Naive thymus-derived CD4-positive, alpha-beta T cell (primary cell): ENCODE results near the gene TNK2. TPM values are rescaled to one million over a fixed set of nuclear protein-coding genes. Genes with fewer than 3 reads are reported as not detected.
"Not testable (repeated sequence)": the region's sequence is repeated elsewhere in the genome, so short reads cannot be mapped to it uniquely, and the experiment has no call there.

Source experiments
- ATAC-seq: fragments of 150-1000 bp; cut with Tn5 transposase; 2 replicates; pipeline ENCODE4 v1.10.0; 2021; ENCODE audit warnings: mild to moderate bottlenecking, moderate library complexity
- CTCF ChIA-PET: fragments of 350-600 bp; sonication (Branson Sonifier 250); formaldehyde crosslinking; loops from one replicate; lab custom pipeline; 2021; ENCODE audit warnings: antibody characterized with exemption; lab: Charles Lee
- POLR2A ChIA-PET: fragments of 350-600 bp; sonication (Branson Sonifier 250); formaldehyde crosslinking; loops from one replicate; lab custom pipeline; 2021; ENCODE audit warnings: antibody characterized with exemption, inconsistent platforms; lab: Charles Lee
- DNase-seq, 9 donors: peaks; one replicate each; pipeline versions ENCODE4 v3.0.0 to v3.0.0-alpha.2; 2020 to 2022; ENCODE audit warnings: mixed read lengths in 1 of 9
- H3K27ac ChIP-seq: one replicate; pipeline ENCODE4 v1.7.0; 2013; ENCODE audit warnings: mild to moderate bottlenecking, low read depth, low read length, moderate library complexity
- H3K27me3 ChIP-seq, 2 donors: one replicate each; pipeline ENCODE4 v1.7.0; 2013; ENCODE audit warnings: low read length in 2 of 2, mild to moderate bottlenecking in 2 of 2, moderate library complexity in 2 of 2; ENCODE audit not compliant: control insufficient read depth in 2 of 2, insufficient read depth in 2 of 2
- H3K36me3 ChIP-seq, 3 experiments: 1 replicate in 2 of 3; 2 replicates in 1 of 3; pipeline ENCODE4 v1.7.0; 2013; ENCODE audit warnings: low read length in 3 of 3, mild to moderate bottlenecking in 3 of 3, moderate library complexity in 1 of 3; ENCODE audit not compliant: insufficient read depth in 3 of 3, control insufficient read depth in 2 of 3
- H3K4me1 ChIP-seq, 2 donors: one replicate each; pipeline ENCODE4 v1.7.0; 2013; ENCODE audit warnings: low read length in 2 of 2, mild to moderate bottlenecking in 2 of 2, moderate library complexity in 1 of 2; ENCODE audit not compliant: control insufficient read depth in 2 of 2, insufficient read depth in 2 of 2
- H3K4me3 ChIP-seq: 2 replicates; pipeline ENCODE4 v1.7.0; 2013; ENCODE audit warnings: mild to moderate bottlenecking, low read length
- H3K9me3 ChIP-seq, 3 experiments: 1 replicate in 2 of 3; 2 replicates in 1 of 3; pipeline ENCODE4 v1.7.0; 2013; ENCODE audit warnings: low read length in 3 of 3; ENCODE audit not compliant: control insufficient read depth in 2 of 3
- H3K27ac Mint-ChIP-seq, 9 donors: one replicate each; pipeline ENCODE4 v1.8.0; 2020 to 2022; ENCODE audit warnings: mixed read lengths in 9 of 9, mild to moderate bottlenecking in 8 of 9, moderate library complexity in 5 of 9, inconsistent platforms in 2 of 9
- H3K27me3 Mint-ChIP-seq, 5 donors: one replicate each; pipeline ENCODE4 v1.8.0; 2021 to 2022; ENCODE audit warnings: mixed read lengths in 5 of 5, mild to moderate bottlenecking in 1 of 5
- H3K36me3 Mint-ChIP-seq, 5 donors: one replicate each; pipeline ENCODE4 v1.8.0; 2020 to 2022; ENCODE audit warnings: mixed read lengths in 5 of 5, mild to moderate bottlenecking in 3 of 5, inconsistent platforms in 1 of 5
- H3K4me1 Mint-ChIP-seq, 7 donors: one replicate each; pipeline ENCODE4 v1.8.0; 2020 to 2022; ENCODE audit warnings: mixed read lengths in 7 of 7, mild to moderate bottlenecking in 3 of 7, inconsistent platforms in 1 of 7
- H3K4me3 Mint-ChIP-seq, 10 donors: one replicate each; pipeline ENCODE4 v1.8.0; 2020 to 2022; ENCODE audit warnings: mild to moderate bottlenecking in 10 of 10, mixed read lengths in 10 of 10, moderate library complexity in 6 of 10, inconsistent platforms in 2 of 10
- H3K9me3 Mint-ChIP-seq, 11 donors: one replicate each; pipeline ENCODE4 v1.8.0; 2020 to 2022; ENCODE audit warnings: mixed read lengths in 11 of 11, mild to moderate bottlenecking in 4 of 11, inconsistent platforms in 1 of 11, moderate library complexity in 1 of 11
- intact Hi-C, 2 donors: fragments of 100-400 bp; cut with micrococcal nuclease; formaldehyde crosslinking; loops; one replicate each; pipeline ENCODE4 v1.15.1; 2023
- microRNA-seq: library from miRNA; unstranded; fragments of <30 nt; microRNA quantifications from one replicate; pipeline ENCODE4 v1.2.0, GENCODE V29; 2022; ENCODE audit warnings: borderline microRNAs expressed
- polyA plus RNA-seq, 2 donors: library from polyadenylated mRNA; unstranded; fragments of 300-500 nt; fragmentation: Illumina TruSeq; gene quantifications; one replicate each; pipeline ENCODE4 v1.2.3, GENCODE V29; 2021
- total RNA-seq, 6 experiments: library from RNA in 5 of 6; stranded (reverse) in 5 of 6; gene quantifications; 1 replicate in 5 of 6; 2 replicates in 1 of 6; pipeline ENCODE4 v1.2.3 and lab custom pipeline; 2021 to 2026

The TNK2 gene
- total and polyA plus RNA-seq, 7 experiments from 2014 or later: 2.0 to 196 (median 184) TPM

- no peak overlapping the region for H3K27ac ChIP-seq
- ATAC-seq: no peak
- no peak overlapping the region for H3K4me3 ChIP-seq
- intact Hi-C loops: no loop called here
- peak overlapping the region in 2 of 9 donors; percentile 23 to 68 for H3K27ac Mint-ChIP-seq
- H3K27me3 Mint-ChIP-seq: peaks cover 0 to 3% (median 0%) of the 10 kb centered on the region in 5 donors
- H3K9me3 ChIP-seq: no peaks in the 10 kb centered on the region
- POLR2A ChIA-PET: no interaction called here
- CTCF ChIA-PET: no interaction called here
- H3K4me1 Mint-ChIP-seq: peaks cover 0 to 12% (median 0%) of the 10 kb centered on the region in 7 donors
- H3K36me3 ChIP-seq: no peaks in the 10 kb centered on the region
- H3K9me3 Mint-ChIP-seq: peaks cover 0 to under 1% (median 0%) of the 10 kb centered on the region in 11 donors
- no peaks in the 10 kb centered on the region for H3K27me3 ChIP-seq
- H3K4me1 ChIP-seq: no peaks in the 10 kb centered on the region
- H3K36me3 Mint-ChIP-seq: no peaks in the 10 kb centered on the region
- DNase-seq: no peak
- H3K4me3 Mint-ChIP-seq: no peak overlapping the region
Measured at GRCh38 chr3:195817578-195818135, 90.7 kb downstream of the TNK2 start.

- peaks cover 0 to 14% (median 0%) of the 10 kb centered on the region in 7 donors for H3K4me1 Mint-ChIP-seq
- H3K27me3 ChIP-seq, H3K36me3 ChIP-seq, DNase-seq, intact Hi-C loops, H3K4me3 Mint-ChIP-seq, H3K4me1 ChIP-seq, H3K36me3 Mint-ChIP-seq, H3K9me3 Mint-ChIP-seq, ATAC-seq, CTCF ChIA-PET, H3K27ac ChIP-seq, H3K4me3 ChIP-seq, H3K9me3 ChIP-seq, POLR2A ChIA-PET, H3K27me3 Mint-ChIP-seq: not testable (repeated sequence)
- peak overlapping the region in 1 of 9 donors; percentile 68 for H3K27ac Mint-ChIP-seq
Measured at GRCh38 chr3:195816276-195816913, 92.0 kb downstream of the TNK2 start.

GRCh38 chr3:195815169-195815771, 93.1 kb downstream of the TNK2 start:
- ATAC-seq (no peak), DNase-seq (no peak)
- no peaks in the 10 kb centered on the region for H3K36me3 ChIP-seq
- Mint-ChIP-seq H3K4me3 (no peak overlapping the region), H3K36me3 (no peaks in the 10 kb centered on the region), H3K27me3 (peaks cover 0 to 3% (median 0%) of the 10 kb centered on the region in 5 donors), H3K4me1 (peaks cover 0 to 15% (median 4%) of the 10 kb centered on the region in 7 donors), H3K9me3 (peaks cover 0 to 3% (median 0%) of the 10 kb centered on the region in 11 donors), H3K27ac (no peak overlapping the region)
- POLR2A ChIA-PET: no interaction called here
- no peaks in the 10 kb centered on the region for H3K4me1 ChIP-seq
- no peaks in the 10 kb centered on the region for H3K27me3 ChIP-seq
- intact Hi-C loops: no loop called here
- CTCF ChIA-PET: no interaction called here
- H3K4me3 ChIP-seq: no peak overlapping the region
- no peak overlapping the region for H3K27ac ChIP-seq
- H3K9me3 ChIP-seq: no peaks in the 10 kb centered on the region

- ChIA-PET POLR2A (no interaction called here), CTCF (no interaction called here)
- Mint-ChIP-seq H3K36me3 (no peaks in the 10 kb centered on the region), H3K9me3 (peaks cover 0 to 3% (median 0%) of the 10 kb centered on the region in 11 donors), H3K27ac (peak overlapping the region in 1 of 9 donors; percentile 13), H3K4me3 (no peak overlapping the region), H3K27me3 (peaks cover 0 to 3% (median 0%) of the 10 kb centered on the region in 5 donors), H3K4me1 (peaks cover 0 to 15% (median 4%) of the 10 kb centered on the region in 7 donors)
- Histone ChIP-seq H3K4me1 (no peaks in the 10 kb centered on the region), H3K27ac (no peak overlapping the region), H3K36me3 (no peaks in the 10 kb centered on the region), H3K9me3 (no peaks in the 10 kb centered on the region), H3K4me3 (no peak overlapping the region), H3K27me3 (no peaks in the 10 kb centered on the region)
- no peak for DNase-seq
- no peak for ATAC-seq
- intact Hi-C loops: no loop called here
Measured at GRCh38 chr3:195813916-195814640, 94.3 kb downstream of the TNK2 start.

Small RNAs within 50 kb of the gene (microRNA-seq; reads per million reads assigned to microRNA genes)
- not detected for gene MIR6829

Other genes with a start within 250 kb of the TNK2 start
- 10 to 100 TPM in 4 of 5 experiments, 1 to 10 TPM in 1; 7.9 to 17.8 (median 13.2) TPM for gene MUC20, start 187.6 kb downstream of the TNK2 start, total RNA-seq
- under 1 TPM; 0.66 to 0.97 TPM for gene MUC20, start 187.6 kb downstream of the TNK2 start, polyA plus RNA-seq
- under 1 TPM in 2 of 5 experiments, not detected in 3; 0.07 to 0.48 TPM for gene MUC4, start 96.6 kb downstream of the TNK2 start, total RNA-seq
- not detected for gene MUC4, start 96.6 kb downstream of the TNK2 start, polyA plus RNA-seq
- gene TFRC, start 173.5 kb upstream of the TNK2 start, total RNA-seq: 100 to 1,000 TPM in 3 of 5 experiments, 10 to 100 TPM in 2; 51.3 to 417 (median 144) TPM
- gene TFRC, start 173.5 kb upstream of the TNK2 start, polyA plus RNA-seq: 10 to 100 TPM; 12.6 to 23.7 TPM